ENCODE data around the gene WT1. TPM values are rescaled to one million over a fixed set of nuclear protein-coding genes. Genes with fewer than 3 reads are reported as not detected.
A peak's percentile ranks its signal among the peaks of the same experiment; 100 is the strongest.

The WT1 gene
- total and polyA plus RNA-seq, 2 donors: 0.16 to 0.94 TPM

GRCh38 chr11:32440916-32441315 lies 5.6 kb upstream of the WT1 start:
- no peak overlapping the region for H3K4me3 ChIP-seq (ENCODE audit: low read length in 2 of 2)
- H3K27me3 ChIP-seq (ENCODE audit: control insufficient read depth in 2 of 2, insufficient read depth in 1 of 2, low read length in 1 of 2): peaks cover 57 to 62% of the 10 kb centered on the region in 2 donors
- H3K9me3 ChIP-seq (ENCODE audit: control insufficient read depth in 2 of 2, insufficient read depth in 1 of 2, low read length in 1 of 2): peaks cover 2 to 4% of the 10 kb centered on the region in 2 donors
- 33% methylated on average over 9 of the region's 9 CpGs for WGBS
- peaks cover 2 to 38% of the 10 kb centered on the region in 2 donors for H3K4me1 ChIP-seq (ENCODE audit: control insufficient read depth in 2 of 2, insufficient read depth in 2 of 2, low read length in 2 of 2)
- DNase-seq (ENCODE audit: low read depth in 6 of 9, low spot score in 9 of 9): no peak
- no peaks in the 10 kb centered on the region for H3K36me3 ChIP-seq (ENCODE audit: control insufficient read depth in 2 of 2, insufficient read depth in 2 of 2, low read length in 1 of 2)
- no peak overlapping the region for H3K27ac ChIP-seq (ENCODE audit: low read depth in 1 of 2, low read length in 1 of 2)

- Histone ChIP-seq H3K27ac (ENCODE audit: low read depth in 1 of 2, low read length in 1 of 2) (no peak overlapping the region), H3K9me3 (ENCODE audit: control insufficient read depth in 2 of 2, insufficient read depth in 1 of 2, low read length in 1 of 2) (peaks cover 2 to 4% of the 10 kb centered on the region in 2 donors), H3K27me3 (ENCODE audit: control insufficient read depth in 2 of 2, insufficient read depth in 1 of 2, low read length in 1 of 2) (peaks cover 63 to 67% of the 10 kb centered on the region in 2 donors), H3K36me3 (ENCODE audit: control insufficient read depth in 2 of 2, insufficient read depth in 2 of 2, low read length in 1 of 2) (no peaks in the 10 kb centered on the region), H3K4me1 (ENCODE audit: control insufficient read depth in 2 of 2, insufficient read depth in 2 of 2, low read length in 2 of 2) (peaks cover 2 to 43% of the 10 kb centered on the region in 2 donors), H3K4me3 (ENCODE audit: low read length in 2 of 2) (no peak overlapping the region)
- no peak for DNase-seq (ENCODE audit: low read depth in 6 of 9, low spot score in 9 of 9)
- 30% methylated on average over 6 of the region's 6 CpGs for WGBS
Observed at GRCh38 chr11:32440312-32440908, 5.1 kb upstream of the WT1 start.

GRCh38 chr11:32439501-32440210 lies 4.3 kb upstream of the WT1 start:
- H3K27ac ChIP-seq (ENCODE audit: low read depth in 1 of 2, low read length in 1 of 2): no peak overlapping the region
- H3K36me3 ChIP-seq (ENCODE audit: control insufficient read depth in 2 of 2, insufficient read depth in 2 of 2, low read length in 1 of 2): no peaks in the 10 kb centered on the region
- H3K9me3 ChIP-seq (ENCODE audit: control insufficient read depth in 2 of 2, insufficient read depth in 1 of 2, low read length in 1 of 2): peaks cover 2 to 4% of the 10 kb centered on the region in 2 donors
- peaks cover 70 to 74% of the 10 kb centered on the region in 2 donors for H3K27me3 ChIP-seq (ENCODE audit: control insufficient read depth in 2 of 2, insufficient read depth in 1 of 2, low read length in 1 of 2)
- H3K4me1 ChIP-seq (ENCODE audit: control insufficient read depth in 2 of 2, insufficient read depth in 2 of 2, low read length in 2 of 2): peaks cover 6 to 46% of the 10 kb centered on the region in 2 donors
- no peak overlapping the region for H3K4me3 ChIP-seq (ENCODE audit: low read length in 2 of 2)
- 13% methylated on average over 21 of the region's 21 CpGs for WGBS
- no peak for DNase-seq (ENCODE audit: low read depth in 6 of 9, low spot score in 9 of 9)

DNA sequence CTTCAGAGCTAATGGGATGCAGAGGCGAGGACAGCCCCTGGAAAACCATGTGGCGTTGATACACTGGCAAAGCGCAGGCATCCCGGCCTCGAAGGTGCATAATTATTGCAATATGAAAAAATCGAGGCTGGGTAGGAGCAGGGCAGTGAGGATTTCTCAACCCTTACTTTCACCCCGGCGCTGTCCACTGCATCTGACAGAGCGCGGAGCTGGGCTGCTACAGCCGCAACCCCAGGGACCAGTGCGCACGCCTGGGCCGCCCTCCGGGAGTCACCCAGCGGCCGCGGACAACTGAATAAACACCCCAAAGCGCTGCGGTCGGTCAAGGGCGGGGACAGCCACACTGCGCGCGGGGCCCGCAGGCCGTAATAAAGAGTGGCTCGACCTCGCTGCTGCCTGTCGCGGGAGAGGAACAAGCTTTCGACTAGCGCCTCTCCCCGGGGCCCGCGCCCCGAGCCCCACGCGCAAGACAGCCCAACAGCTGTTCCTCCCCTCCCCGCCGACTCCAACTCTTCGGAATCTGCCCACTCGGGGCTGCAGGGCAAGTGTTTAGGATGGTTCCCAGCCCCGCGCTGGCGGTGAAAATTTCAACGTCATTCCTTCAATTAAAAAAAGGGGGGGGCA lies 3.6 kb upstream of the WT1 start:
- 5% methylated on average over 47 of the region's 47 CpGs for WGBS
- Histone ChIP-seq H3K4me3 (ENCODE audit: low read length in 2 of 2) (no peak overlapping the region), H3K4me1 (ENCODE audit: control insufficient read depth in 2 of 2, insufficient read depth in 2 of 2, low read length in 2 of 2) (peaks cover 6 to 52% of the 10 kb centered on the region in 2 donors), H3K27ac (ENCODE audit: low read depth in 1 of 2, low read length in 1 of 2) (no peak overlapping the region), H3K9me3 (ENCODE audit: control insufficient read depth in 2 of 2, insufficient read depth in 1 of 2, low read length in 1 of 2) (peaks cover 2 to 10% of the 10 kb centered on the region in 2 donors), H3K36me3 (ENCODE audit: control insufficient read depth in 2 of 2, insufficient read depth in 2 of 2, low read length in 1 of 2) (no peaks in the 10 kb centered on the region), H3K27me3 (ENCODE audit: control insufficient read depth in 2 of 2, insufficient read depth in 1 of 2, low read length in 1 of 2) (peaks cover 77 to 81% of the 10 kb centered on the region in 2 donors)
- no peak for DNase-seq (ENCODE audit: low read depth in 6 of 9, low spot score in 9 of 9)

GRCh38 chr11:32438346-32438865 lies 3.1 kb upstream of the WT1 start:
- 6% methylated on average over 16 of the region's 16 CpGs for WGBS
- H3K4me1 ChIP-seq (ENCODE audit: control insufficient read depth in 2 of 2, insufficient read depth in 2 of 2, low read length in 2 of 2): peaks cover 6 to 57% of the 10 kb centered on the region in 2 donors
- H3K36me3 ChIP-seq (ENCODE audit: control insufficient read depth in 2 of 2, insufficient read depth in 2 of 2, low read length in 1 of 2): no peaks in the 10 kb centered on the region

DNA sequence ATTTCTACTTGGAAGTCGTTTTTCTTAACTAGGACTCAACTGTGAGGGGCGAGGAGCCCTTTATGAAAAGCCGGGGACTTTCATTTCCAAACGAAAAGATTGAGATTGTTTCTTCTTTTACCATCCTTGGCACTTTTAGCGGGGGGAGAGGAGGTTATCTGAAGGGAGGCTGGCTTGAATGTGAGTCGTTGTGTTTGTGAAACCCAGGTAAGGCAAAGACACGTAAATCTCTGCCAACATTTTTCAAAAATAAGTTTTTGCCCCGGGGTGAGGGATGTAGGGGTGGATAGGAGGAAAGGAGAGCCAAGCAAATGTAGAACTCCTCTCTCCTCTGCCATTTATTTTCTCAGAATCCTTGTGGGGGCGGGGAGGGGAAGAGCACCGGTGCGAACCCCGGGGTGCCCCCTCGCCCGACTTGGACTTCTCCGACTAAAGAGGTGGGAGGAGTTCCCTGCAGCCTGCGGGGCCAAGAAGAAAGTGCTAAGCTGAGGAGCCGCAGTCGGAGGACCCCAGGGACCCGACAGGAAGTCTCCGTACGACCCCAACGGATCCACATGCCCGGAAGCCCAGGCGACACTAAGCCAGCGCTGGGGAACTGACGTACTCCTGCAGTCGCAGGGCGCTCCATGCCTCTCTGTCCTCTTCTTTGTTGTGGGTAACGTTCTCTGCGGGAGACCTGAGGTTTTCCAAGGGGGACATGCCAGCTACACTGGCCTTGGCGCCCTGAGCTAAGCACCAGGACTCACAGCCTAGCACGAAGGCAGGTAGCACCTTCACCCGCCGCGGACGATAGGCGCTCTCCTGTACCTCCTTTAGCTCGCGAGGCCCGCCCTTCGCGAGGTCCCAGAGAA lies 2.4 kb upstream of the WT1 start:
- H3K36me3 ChIP-seq (ENCODE audit: control insufficient read depth in 2 of 2, insufficient read depth in 2 of 2, low read length in 1 of 2): no peaks in the 10 kb centered on the region
- peaks cover 2 to 14% of the 10 kb centered on the region in 2 donors for H3K9me3 ChIP-seq (ENCODE audit: control insufficient read depth in 2 of 2, insufficient read depth in 1 of 2, low read length in 1 of 2)
- WGBS: 4% methylated on average over 42 of the region's 42 CpGs
- H3K27ac ChIP-seq (ENCODE audit: low read depth in 1 of 2, low read length in 1 of 2): no peak overlapping the region
- H3K27me3 ChIP-seq (ENCODE audit: control insufficient read depth in 2 of 2, insufficient read depth in 1 of 2, low read length in 1 of 2): peaks cover 83 to 93% of the 10 kb centered on the region in 2 donors
- peaks cover 6 to 63% of the 10 kb centered on the region in 2 donors for H3K4me1 ChIP-seq (ENCODE audit: control insufficient read depth in 2 of 2, insufficient read depth in 2 of 2, low read length in 2 of 2)
- H3K4me3 ChIP-seq (ENCODE audit: low read length in 2 of 2): peak overlapping the region; percentile 36 to 38
- DNase-seq (ENCODE audit: low read depth in 6 of 9, low spot score in 9 of 9): peak in 2 of 9 donors; percentile 21 to 62

More at GRCh38 chr11:32438346-32438865, 3.1 kb upstream of the WT1 start:
- no peak overlapping the region for H3K27ac ChIP-seq (ENCODE audit: low read depth in 1 of 2, low read length in 1 of 2)
- H3K9me3 ChIP-seq (ENCODE audit: control insufficient read depth in 2 of 2, insufficient read depth in 1 of 2, low read length in 1 of 2): peaks cover 2 to 14% of the 10 kb centered on the region in 2 donors
- peaks cover 79 to 87% of the 10 kb centered on the region in 2 donors for H3K27me3 ChIP-seq (ENCODE audit: control insufficient read depth in 2 of 2, insufficient read depth in 1 of 2, low read length in 1 of 2)
- DNase-seq (ENCODE audit: low read depth in 6 of 9, low spot score in 9 of 9): no peak
- H3K4me3 ChIP-seq (ENCODE audit: low read length in 2 of 2): peak overlapping the region; percentile 36 to 38

DNA sequence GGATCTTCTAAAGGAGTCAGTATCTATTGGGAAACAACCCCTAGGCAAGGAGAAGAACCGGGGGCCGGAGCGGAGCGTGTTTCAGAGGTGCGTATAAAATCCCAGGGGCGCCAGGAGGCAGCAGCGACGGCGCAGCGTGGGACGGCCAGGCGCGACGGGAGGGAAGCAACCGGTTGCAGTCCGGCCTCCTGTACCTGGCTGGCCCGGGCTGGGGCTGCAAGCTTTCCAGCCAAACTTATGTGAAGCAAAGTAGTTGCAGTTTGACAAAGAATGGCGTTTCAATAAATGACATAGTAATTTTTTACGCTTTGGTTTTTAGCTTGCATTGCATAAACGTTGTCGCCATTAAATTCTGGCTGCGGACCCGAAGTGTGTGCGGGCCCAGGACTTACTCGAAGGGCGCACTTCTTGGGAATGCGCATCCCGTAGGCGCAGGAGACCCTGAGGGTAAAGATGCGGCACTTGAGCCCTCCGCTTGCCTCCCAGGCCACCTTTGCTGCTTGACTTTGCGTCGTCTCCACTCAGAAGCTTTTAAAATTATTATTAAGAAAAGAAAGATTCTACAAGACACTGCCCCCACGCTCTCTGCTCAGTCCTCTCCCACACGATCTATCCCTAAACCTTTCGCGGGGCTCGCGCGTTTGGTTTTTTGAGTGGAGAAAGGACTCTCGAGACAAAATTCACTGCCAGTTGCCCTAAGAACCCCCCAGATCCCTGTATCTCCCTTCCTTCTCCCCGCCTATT lies 1.6 kb upstream of the WT1 start:
- Histone ChIP-seq H3K27me3 (ENCODE audit: control insufficient read depth in 2 of 2, insufficient read depth in 1 of 2, low read length in 1 of 2) (peaks cover 87 to 99% of the 10 kb centered on the region in 2 donors), H3K9me3 (ENCODE audit: control insufficient read depth in 2 of 2, insufficient read depth in 1 of 2, low read length in 1 of 2) (peaks cover 2 to 14% of the 10 kb centered on the region in 2 donors), H3K4me3 (ENCODE audit: low read length in 2 of 2) (no peak overlapping the region), H3K27ac (ENCODE audit: low read depth in 1 of 2, low read length in 1 of 2) (no peak overlapping the region), H3K36me3 (ENCODE audit: control insufficient read depth in 2 of 2, insufficient read depth in 2 of 2, low read length in 1 of 2) (no peaks in the 10 kb centered on the region), H3K4me1 (ENCODE audit: control insufficient read depth in 2 of 2, insufficient read depth in 2 of 2, low read length in 2 of 2) (peaks cover 6 to 63% of the 10 kb centered on the region in 2 donors)
- 10% methylated on average over 42 of the region's 42 CpGs for WGBS
- no peak for DNase-seq (ENCODE audit: low read depth in 6 of 9, low spot score in 9 of 9)

Data from thymus (tissue), 11 donors.